Measurements from ENCODE around the gene ZNF764.

DNA sequence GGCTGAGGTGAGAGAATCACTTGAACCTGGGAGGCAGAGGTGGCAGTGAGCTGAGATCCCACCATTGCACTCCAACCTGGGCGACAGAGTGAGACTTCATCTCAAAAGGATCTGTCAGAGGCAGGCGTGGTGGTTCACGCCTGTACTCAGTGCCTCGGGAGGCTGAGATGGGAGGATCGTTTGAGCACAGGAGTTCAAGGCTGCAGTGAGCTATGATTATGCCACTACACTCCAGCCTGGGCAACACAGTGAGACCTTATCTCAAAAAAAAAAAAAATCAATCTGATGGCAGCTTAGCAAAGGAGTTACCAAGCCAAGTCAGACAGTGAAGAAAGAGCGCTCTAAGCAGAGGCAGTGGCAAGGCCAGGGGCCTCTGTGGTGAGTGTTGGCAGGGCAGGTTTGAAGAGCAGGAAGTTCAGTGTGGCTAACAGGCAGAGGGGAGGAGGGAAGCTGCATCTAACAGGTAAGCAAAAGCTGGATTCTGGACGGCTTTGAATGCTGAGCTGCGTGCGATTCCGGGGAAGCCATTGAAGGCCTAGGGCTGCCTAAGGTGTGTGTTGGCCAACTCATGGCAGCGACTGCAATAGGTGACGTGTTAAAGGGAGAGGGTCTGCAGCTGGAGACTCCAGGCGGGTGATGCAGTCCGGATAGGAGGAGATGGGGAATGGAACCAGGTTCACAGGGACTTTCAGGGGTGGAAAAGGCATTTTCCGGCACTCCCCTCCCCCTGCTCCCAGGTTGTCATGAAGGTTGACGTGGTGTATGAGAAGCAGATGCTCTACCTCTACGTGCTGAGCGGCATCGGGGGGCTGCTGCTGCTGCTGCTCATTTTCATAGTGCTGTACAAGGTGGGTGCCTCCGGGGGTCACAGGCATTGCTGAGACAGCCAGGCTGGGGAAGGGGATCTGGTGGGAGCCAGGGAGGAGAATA is 38.8 kb downstream of the ZNF764 start:
- TF ChIP-seq, protein P1, sequence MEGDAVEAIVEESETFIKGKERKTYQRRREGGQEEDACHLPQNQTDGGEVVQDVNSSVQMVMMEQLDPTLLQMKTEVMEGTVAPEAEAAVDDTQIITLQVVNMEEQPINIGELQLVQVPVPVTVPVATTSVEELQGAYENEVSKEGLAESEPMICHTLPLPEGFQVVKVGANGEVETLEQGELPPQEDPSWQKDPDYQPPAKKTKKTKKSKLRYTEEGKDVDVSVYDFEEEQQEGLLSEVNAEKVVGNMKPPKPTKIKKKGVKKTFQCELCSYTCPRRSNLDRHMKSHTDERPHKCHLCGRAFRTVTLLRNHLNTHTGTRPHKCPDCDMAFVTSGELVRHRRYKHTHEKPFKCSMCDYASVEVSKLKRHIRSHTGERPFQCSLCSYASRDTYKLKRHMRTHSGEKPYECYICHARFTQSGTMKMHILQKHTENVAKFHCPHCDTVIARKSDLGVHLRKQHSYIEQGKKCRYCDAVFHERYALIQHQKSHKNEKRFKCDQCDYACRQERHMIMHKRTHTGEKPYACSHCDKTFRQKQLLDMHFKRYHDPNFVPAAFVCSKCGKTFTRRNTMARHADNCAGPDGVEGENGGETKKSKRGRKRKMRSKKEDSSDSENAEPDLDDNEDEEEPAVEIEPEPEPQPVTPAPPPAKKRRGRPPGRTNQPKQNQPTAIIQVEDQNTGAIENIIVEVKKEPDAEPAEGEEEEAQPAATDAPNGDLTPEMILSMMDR (IDR thresholded peaks at IDR 0.05): no peak
- TF ChIP-seq EZH2phosphoT487 (IDR thresholded peaks at IDR 0.05): no peak
- no peak for TF ChIP-seq EZH2 (IDR thresholded peaks at IDR 0.05)
